ENCODE measurements around the gene NGF.

The NGF gene

DNA sequence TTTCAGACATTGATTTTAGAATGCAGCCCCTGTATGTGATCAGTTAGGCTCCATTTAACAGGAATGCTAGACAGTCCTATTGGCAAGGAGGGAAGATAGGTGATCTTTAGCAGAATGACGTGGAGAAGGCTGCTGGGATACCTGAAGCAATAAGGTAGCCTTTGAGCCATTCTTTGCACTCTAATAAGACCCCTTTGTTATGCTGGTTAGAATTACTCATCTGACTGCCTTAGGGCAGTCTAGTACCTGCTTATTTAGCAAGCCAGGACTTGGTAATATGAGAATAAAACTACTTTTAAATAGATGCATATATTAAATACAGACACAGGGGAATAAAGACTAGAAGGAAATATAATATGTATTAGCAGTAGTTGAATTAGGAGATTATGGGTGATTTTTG is 29.1 kb downstream of the NGF start:
- TF ChIP-seq, protein P1, sequence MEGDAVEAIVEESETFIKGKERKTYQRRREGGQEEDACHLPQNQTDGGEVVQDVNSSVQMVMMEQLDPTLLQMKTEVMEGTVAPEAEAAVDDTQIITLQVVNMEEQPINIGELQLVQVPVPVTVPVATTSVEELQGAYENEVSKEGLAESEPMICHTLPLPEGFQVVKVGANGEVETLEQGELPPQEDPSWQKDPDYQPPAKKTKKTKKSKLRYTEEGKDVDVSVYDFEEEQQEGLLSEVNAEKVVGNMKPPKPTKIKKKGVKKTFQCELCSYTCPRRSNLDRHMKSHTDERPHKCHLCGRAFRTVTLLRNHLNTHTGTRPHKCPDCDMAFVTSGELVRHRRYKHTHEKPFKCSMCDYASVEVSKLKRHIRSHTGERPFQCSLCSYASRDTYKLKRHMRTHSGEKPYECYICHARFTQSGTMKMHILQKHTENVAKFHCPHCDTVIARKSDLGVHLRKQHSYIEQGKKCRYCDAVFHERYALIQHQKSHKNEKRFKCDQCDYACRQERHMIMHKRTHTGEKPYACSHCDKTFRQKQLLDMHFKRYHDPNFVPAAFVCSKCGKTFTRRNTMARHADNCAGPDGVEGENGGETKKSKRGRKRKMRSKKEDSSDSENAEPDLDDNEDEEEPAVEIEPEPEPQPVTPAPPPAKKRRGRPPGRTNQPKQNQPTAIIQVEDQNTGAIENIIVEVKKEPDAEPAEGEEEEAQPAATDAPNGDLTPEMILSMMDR (IDR thresholded peaks at IDR 0.05; ENCODE audit: low read depth, low read length): no peak
- no peak overlapping the region for H3K4me3 ChIP-seq (ENCODE audit: low read depth, low read length)

DNA sequence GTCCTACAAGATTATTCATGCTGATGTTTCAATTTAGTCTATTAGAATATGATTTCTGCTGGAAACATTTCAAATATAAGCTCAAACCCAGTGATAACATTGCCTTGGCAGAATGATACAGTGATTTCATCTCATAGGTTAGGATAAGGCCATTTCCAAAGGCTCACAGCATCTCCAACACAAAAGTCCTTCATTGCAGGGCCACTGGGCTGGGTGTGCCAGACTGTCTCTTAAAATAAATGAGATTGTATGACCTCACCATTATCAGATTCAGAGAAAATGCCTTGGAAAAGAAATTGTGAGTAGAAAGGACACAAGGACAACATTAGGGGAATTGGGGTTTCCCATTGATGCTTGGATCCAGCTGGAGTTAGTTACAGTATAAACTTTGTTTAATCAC is 30.4 kb downstream of the NGF start:
- no peak overlapping the region for H3K4me3 ChIP-seq (ENCODE audit: low read depth, low read length)
- TF ChIP-seq, protein P1 (IDR thresholded peaks at IDR 0.05; ENCODE audit: low read depth, low read length): no peak

DNA sequence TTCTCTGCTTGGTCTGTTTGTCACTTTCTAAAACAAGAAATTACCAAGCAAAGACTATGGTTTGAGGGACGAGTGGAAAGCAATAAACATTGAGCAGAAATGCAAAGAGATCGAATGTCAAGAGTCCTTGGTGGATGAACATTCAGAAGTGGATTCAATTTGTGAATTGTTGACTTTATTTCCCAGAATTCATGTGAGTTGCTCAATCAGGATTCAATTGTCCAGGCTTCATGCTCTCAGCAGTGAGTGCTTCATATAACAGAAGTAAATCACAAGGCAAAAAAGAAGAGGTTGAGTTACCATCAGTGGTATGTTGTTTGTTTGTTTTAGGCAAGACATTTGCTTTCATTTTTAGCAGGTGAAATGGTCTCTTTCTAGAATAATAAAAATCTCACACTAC is 31.9 kb downstream of the NGF start:
- no peak overlapping the region for H3K4me3 ChIP-seq (ENCODE audit: low read depth, low read length)
- TF ChIP-seq, protein P1 (IDR thresholded peaks at IDR 0.05; ENCODE audit: low read depth, low read length): no peak

DNA sequence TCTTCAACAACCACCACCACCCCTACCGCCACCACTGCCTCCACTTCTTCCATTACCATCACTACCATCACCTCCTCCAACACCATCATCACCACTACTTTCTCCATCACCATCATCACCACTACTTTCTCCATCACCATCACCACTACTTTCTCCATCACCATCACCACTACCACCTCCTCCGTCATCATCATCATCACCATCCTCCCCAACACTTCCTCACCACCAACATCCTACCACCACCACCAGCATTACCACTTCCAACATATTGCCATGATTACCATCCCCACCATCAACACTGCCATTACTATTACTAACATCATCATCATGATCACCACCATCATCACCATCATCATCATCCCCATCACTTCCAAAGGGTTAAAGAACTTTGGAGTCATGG is 34.7 kb downstream of the NGF start:
- TF ChIP-seq, protein P1 (IDR thresholded peaks at IDR 0.05; ENCODE audit: low read depth, low read length): no peak
- no peak overlapping the region for H3K4me3 ChIP-seq (ENCODE audit: low read depth, low read length)

GRCh38 chr1:115302390-115302961 is 35.6 kb downstream of the NGF start:
- no peak overlapping the region for H3K4me3 ChIP-seq (ENCODE audit: low read depth, low read length)
- TF ChIP-seq, protein P1 (IDR thresholded peaks at IDR 0.05; ENCODE audit: low read depth, low read length): no peak

GRCh38 chr1:115301438-115302020 is 36.5 kb downstream of the NGF start:
- TF ChIP-seq, protein P1 (IDR thresholded peaks at IDR 0.05; ENCODE audit: low read depth, low read length): no peak
- no peak overlapping the region for H3K4me3 ChIP-seq (ENCODE audit: low read depth, low read length)

GRCh38 chr1:115300087-115300876 is 37.8 kb downstream of the NGF start:
- TF ChIP-seq, protein P1 (IDR thresholded peaks at IDR 0.05; ENCODE audit: low read depth, low read length): no peak
- no peak overlapping the region for H3K4me3 ChIP-seq (ENCODE audit: low read depth, low read length)

Measured in WI38 (cell line).